Measurements from ENCODE around the gene NPC2. TPM values are rescaled to one million over a fixed set of nuclear protein-coding genes. Genes with fewer than 3 reads are reported as not detected.

NPC2 gene
- polyA plus RNA-seq, 1 experiment = 267 TPM

DNA sequence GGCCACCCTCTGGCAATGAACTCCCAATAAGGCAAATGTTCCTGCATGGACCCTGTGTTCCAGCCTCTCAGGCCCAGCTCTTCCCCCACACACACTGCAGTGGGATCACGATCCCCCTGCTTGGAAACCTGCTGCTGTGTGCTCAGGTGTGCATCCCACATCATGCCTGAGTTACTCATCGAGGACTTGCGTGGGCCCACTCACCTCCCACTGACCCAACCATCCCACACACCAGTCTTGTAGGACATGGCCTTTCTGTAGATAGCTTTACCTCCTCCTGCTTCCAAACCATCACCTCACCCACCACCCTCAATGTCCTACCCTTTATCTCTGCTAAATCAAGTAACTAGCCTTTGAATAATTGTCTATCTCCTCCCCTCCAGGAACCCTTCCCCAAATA is 24.6 kb downstream of the NPC2 start:
- Histone ChIP-seq H3K36me3 (ENCODE audit: control insufficient read depth, insufficient read depth, low read length) (no peaks in the 10 kb centered on the region), H3K4me3 (ENCODE audit: low read depth, low read length) (no peak overlapping the region), H3K27me3 (ENCODE audit: control insufficient read depth, insufficient read depth, low read length) (peaks cover 3% of the 10 kb centered on the region)
- ChIA-PET CTCF (no interaction called here), POLR2A (no interaction called here)
- DNase-seq (ENCODE audit: low read depth) = no peak
- TF ChIP-seq CTCF (IDR thresholded peaks at IDR 0.05; ENCODE audit: insufficient read depth, low read depth, low read length) = no peak

- Histone ChIP-seq H3K27me3 (ENCODE audit: control insufficient read depth, insufficient read depth, low read length) (peaks cover 3% of the 10 kb centered on the region), H3K4me3 (ENCODE audit: low read depth, low read length) (no peak overlapping the region), H3K36me3 (ENCODE audit: control insufficient read depth, insufficient read depth, low read length) (no peaks in the 10 kb centered on the region)
- DNase-seq (ENCODE audit: low read depth) = no peak
- TF ChIP-seq CTCF (IDR thresholded peaks at IDR 0.05; ENCODE audit: insufficient read depth, low read depth, low read length) = no peak
- ChIA-PET CTCF (interaction anchor here (8.9 kb wide), 1 partner anchor 12 kb away, joined by 55 read pairs; no protein-coding TSS in a partner anchor), POLR2A (no interaction called here)
Measured at GRCh38 chr14:74465335-74465734, 27.8 kb downstream of the NPC2 start.

GRCh38 chr14:74464785-74465184 is 28.3 kb downstream of the NPC2 start:
- H3K4me3 ChIP-seq (ENCODE audit: low read depth, low read length) = no peak overlapping the region

DNA sequence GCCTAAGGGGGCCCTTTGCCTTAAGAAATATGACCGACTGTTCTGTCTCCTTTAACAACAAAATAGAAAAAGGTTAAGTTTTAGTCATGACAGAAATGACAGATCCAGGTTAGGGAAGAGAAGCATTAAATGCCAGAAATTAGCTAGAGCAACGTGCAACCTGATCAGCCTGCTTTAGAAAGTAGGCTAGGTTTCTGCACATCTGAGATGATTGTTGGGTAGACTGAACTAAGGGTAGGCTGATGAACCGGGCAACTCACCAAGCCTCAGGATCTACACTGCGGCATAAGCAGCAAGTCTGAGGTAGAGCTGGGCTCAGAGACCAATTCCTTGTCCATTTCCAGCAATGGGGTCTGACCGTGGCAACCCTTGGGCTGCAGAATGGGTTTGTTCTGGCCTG is 29.4 kb downstream of the NPC2 start:
- ChIA-PET POLR2A (no interaction called here), CTCF (interaction anchor here (8.9 kb wide), 1 partner anchor 14 kb away, joined by 55 read pairs; no protein-coding TSS in a partner anchor)
- Histone ChIP-seq H3K27me3 (ENCODE audit: control insufficient read depth, insufficient read depth, low read length) (peaks cover 3% of the 10 kb centered on the region), H3K36me3 (ENCODE audit: control insufficient read depth, insufficient read depth, low read length) (no peaks in the 10 kb centered on the region), H3K4me3 (ENCODE audit: low read depth, low read length) (no peak overlapping the region)
- DNase-seq (ENCODE audit: low read depth) = no peak
- no peak for TF ChIP-seq CTCF (IDR thresholded peaks at IDR 0.05; ENCODE audit: insufficient read depth, low read depth, low read length)

More at GRCh38 chr14:74464785-74465184, 28.3 kb downstream of the NPC2 start:
- POLR2A ChIA-PET = no interaction called here
- no peak for TF ChIP-seq CTCF (IDR thresholded peaks at IDR 0.05; ENCODE audit: insufficient read depth, low read depth, low read length)
- DNase-seq (ENCODE audit: low read depth) = no peak
- Histone ChIP-seq H3K27me3 (ENCODE audit: control insufficient read depth, insufficient read depth, low read length) (peaks cover 3% of the 10 kb centered on the region), H3K36me3 (ENCODE audit: control insufficient read depth, insufficient read depth, low read length) (no peaks in the 10 kb centered on the region)
- CTCF ChIA-PET = interaction anchor here (8.9 kb wide), 1 partner anchor 13 kb away, joined by 55 read pairs; no protein-coding TSS in a partner anchor

GRCh38 chr14:74462993-74463392 is 30.1 kb downstream of the NPC2 start:
- CTCF ChIA-PET = interaction anchor here (1.1 to 8.9 kb wide), 2 partner anchors 13 to 15 kb away, joined by 6 to 55 read pairs; no protein-coding TSS in a partner anchor
- H3K27me3 ChIP-seq (ENCODE audit: control insufficient read depth, insufficient read depth, low read length) = peaks cover 3% of the 10 kb centered on the region
- H3K4me3 ChIP-seq (ENCODE audit: low read depth, low read length) = no peak overlapping the region
- no peak for DNase-seq (ENCODE audit: low read depth)
- H3K36me3 ChIP-seq (ENCODE audit: control insufficient read depth, insufficient read depth, low read length) = no peaks in the 10 kb centered on the region
- TF ChIP-seq CTCF (IDR thresholded peaks at IDR 0.05; ENCODE audit: insufficient read depth, low read depth, low read length) = no peak
- POLR2A ChIA-PET = no interaction called here
